H1 (cell line): Measurements from ENCODE around the gene CNGA1. TPM values are rescaled to one million over a fixed set of nuclear protein-coding genes. Genes with fewer than 3 reads are reported as not detected.

Experiments used
- CTCF ChIA-PET: fragments of 300-600 bp; sonication (Branson Sonifier 250); formaldehyde crosslinking; loops from one replicate; lab custom pipeline; 2021; ENCODE audit not compliant: partially characterized antibody; lab: Charles Lee
- POLR2A ChIA-PET: fragments of 300-600 bp; sonication (Branson Sonifier 250); formaldehyde crosslinking; loops from one replicate; lab custom pipeline; 2021; ENCODE audit warnings: inconsistent platforms; ENCODE audit not compliant: partially characterized antibody; lab: Charles Lee
- DNase-seq, 2 experiments: peaks; one replicate each; pipeline versions ENCODE4 v3.0.0 to v3.0.0-alpha.2; 2010 to 2022; ENCODE audit warnings: low spot score in 2 of 2, low read depth in 1 of 2, mixed read lengths in 1 of 2
- FAIRE-seq: peaks from 2 replicates; lab custom pipeline; 2011; peaks lifted over from hg19 to GRCh38; lab: Jason Lieb, UNC
- H2AFZ ChIP-seq: 2 replicates; pipeline ENCODE4 v1.8.1; 2012; ENCODE audit warnings: low read length, inconsistent platforms
- H2AK5ac ChIP-seq: 2 replicates; pipeline ENCODE4 v1.6.1; 2013; ENCODE audit warnings: low read depth, low read length
- H2BK120ac ChIP-seq: replicated peaks from 2 replicates; pipeline ENCODE3; 2013; ENCODE audit warnings: low read depth, low read length, inconsistent platforms
- H2BK12ac ChIP-seq: 2 replicates; pipeline ENCODE4 v1.6.1; 2013; ENCODE audit warnings: low read depth, low read length
- H2BK15ac ChIP-seq: 2 replicates; pipeline ENCODE4 v1.6.1; 2013; ENCODE audit warnings: low read length
- H2BK20ac ChIP-seq: 2 replicates; pipeline ENCODE4 v1.6.1; 2013; ENCODE audit warnings: low read length
- H2BK5ac ChIP-seq: 2 replicates; pipeline ENCODE4 v1.6.1; 2013; ENCODE audit warnings: low read depth, low read length
- H3K14ac ChIP-seq: 2 replicates; pipeline ENCODE4 v1.6.1; 2013; ENCODE audit warnings: inconsistent platforms; ENCODE audit not compliant: insufficient read length
- H3K18ac ChIP-seq: 2 replicates; pipeline ENCODE4 v1.6.1; 2013; ENCODE audit warnings: low read length; ENCODE audit errors: extremely low read depth
- H3K23ac ChIP-seq: 2 replicates; pipeline ENCODE4 v1.6.1; 2013; ENCODE audit warnings: inconsistent platforms; ENCODE audit not compliant: insufficient read length
- H3K23me2 ChIP-seq: 2 replicates; pipeline ENCODE4 v1.6.1; 2013; ENCODE audit warnings: low read depth, low read length
- H3K27ac ChIP-seq: 2 replicates; pipeline ENCODE4 v1.6.1; 2011; ENCODE audit warnings: low read depth, low read length, inconsistent platforms
- H3K27me3 ChIP-seq, 4 experiments: replicated peaks in 1 of 4; 1 replicate in 1 of 4; 2 replicates in 3 of 4; pipeline versions ENCODE4 v1.6.1 to v1.8.1; 2011 to 2013; ENCODE audit warnings: low read length in 3 of 4, mild to moderate bottlenecking in 3 of 4, inconsistent platforms in 2 of 4, mixed read lengths in 2 of 4, moderate library complexity in 1 of 4; ENCODE audit not compliant: control insufficient read depth in 3 of 4, insufficient read depth in 3 of 4; ENCODE audit errors: extremely low read depth in 1 of 4
- H3K36me3 ChIP-seq, 4 experiments: 2 replicates each; pipeline versions ENCODE4 v1.6.1 to v1.8.1; 2011 to 2013; ENCODE audit warnings: mild to moderate bottlenecking in 4 of 4, low read length in 3 of 4, moderate library complexity in 2 of 4, control low read depth in 1 of 4, inconsistent platforms in 1 of 4; ENCODE audit not compliant: insufficient read depth in 4 of 4, control insufficient read depth in 2 of 4
- H3K4ac ChIP-seq: replicated peaks from 2 replicates; pipeline ENCODE3; 2013; ENCODE audit warnings: low read length, low read depth, mixed read lengths, inconsistent platforms; ENCODE audit not compliant: insufficient read length
- H3K4me1 ChIP-seq, 4 experiments: replicated peaks in 1 of 4; 1 replicate in 1 of 4; 2 replicates in 3 of 4; pipeline versions ENCODE4 v1.6.1 to v1.8.1; 2011 to 2013; ENCODE audit warnings: low read length in 3 of 4, inconsistent platforms in 2 of 4, mixed read lengths in 1 of 4; ENCODE audit not compliant: insufficient read depth in 4 of 4, control insufficient read depth in 3 of 4
- H3K4me2 ChIP-seq, 2 experiments: 2 replicates each; pipeline versions ENCODE4 v1.6.1 to v1.8.1; 2011 to 2013; ENCODE audit warnings: low read depth in 2 of 2, low read length in 2 of 2, control low read depth in 1 of 2, inconsistent platforms in 1 of 2, mild to moderate bottlenecking in 1 of 2; ENCODE audit not compliant: insufficient read depth in 1 of 2
- H3K4me3 ChIP-seq, 4 experiments: fragments of 200-600, 300-600 bp in 1 of 4; sonication (generic), shearing (Covaris generic), sonication (Bioruptor Twin) in 1 of 4; 2 replicates each; pipeline versions ENCODE4 v1.5.1 to v1.8.1; 2011 to 2016; ENCODE audit warnings: low read length in 4 of 4, low read depth in 3 of 4, control low read depth in 2 of 4, inconsistent platforms in 2 of 4, mild to moderate bottlenecking in 2 of 4, mixed read lengths in 1 of 4, moderate library complexity in 1 of 4; ENCODE audit not compliant: insufficient read depth in 2 of 4; ENCODE audit errors: extremely low read depth in 1 of 4
- H3K56ac ChIP-seq: replicated peaks from 2 replicates; pipeline ENCODE3; 2013; ENCODE audit warnings: low read depth, mild to moderate bottlenecking, mixed read lengths, low read length, inconsistent platforms; ENCODE audit not compliant: insufficient read length
- H3K79me1 ChIP-seq: 2 replicates; pipeline ENCODE4 v1.6.1; 2013; ENCODE audit warnings: low read depth, low read length, control low read depth
- H3K79me2 ChIP-seq, 2 experiments: 2 replicates each; pipeline versions ENCODE4 v1.6.1 to v1.8.1; 2012 to 2013; ENCODE audit warnings: low read length in 2 of 2, mild to moderate bottlenecking in 2 of 2, inconsistent platforms in 1 of 2; ENCODE audit not compliant: insufficient read depth in 2 of 2, control insufficient read depth in 1 of 2
- H3K9ac ChIP-seq, 4 experiments: replicated peaks in 1 of 4; 1 replicate in 1 of 4; 2 replicates in 3 of 4; pipeline versions ENCODE4 v1.6.1 to v1.8.1; 2011 to 2013; ENCODE audit warnings: low read depth in 3 of 4, low read length in 3 of 4, control low read depth in 2 of 4, mild to moderate bottlenecking in 2 of 4, moderate library complexity in 2 of 4, inconsistent platforms in 1 of 4; ENCODE audit errors: extremely low read depth in 1 of 4
- H3K9me3 ChIP-seq, 2 experiments: 2 replicates each; pipeline versions ENCODE4 v1.6.1 to v1.8.1; 2012 to 2013; ENCODE audit warnings: mild to moderate bottlenecking in 2 of 2, moderate library complexity in 2 of 2, control low read depth in 1 of 2, inconsistent platforms in 1 of 2, low read depth in 1 of 2, low read length in 1 of 2, mixed read lengths in 1 of 2; ENCODE audit not compliant: insufficient read depth in 2 of 2
- H4K20me1 ChIP-seq, 2 experiments: replicated peaks in 1 of 2; 2 replicates each; pipeline versions ENCODE3 to v1.8.1; 2011 to 2013; ENCODE audit warnings: inconsistent platforms in 2 of 2, low read length in 2 of 2, mild to moderate bottlenecking in 1 of 2; ENCODE audit not compliant: insufficient read depth in 2 of 2, control insufficient read depth in 1 of 2
- H4K5ac ChIP-seq: 2 replicates; pipeline ENCODE4 v1.6.1; 2013; ENCODE audit warnings: low read length, low read depth, mixed read lengths, inconsistent platforms; ENCODE audit not compliant: insufficient read length
- H4K8ac ChIP-seq: 2 replicates; pipeline ENCODE4 v1.8.0; 2013; ENCODE audit warnings: mild to moderate bottlenecking, moderate library complexity, low read length, inconsistent platforms; ENCODE audit not compliant: insufficient read depth; ENCODE audit errors: extremely low read depth
- H4K91ac ChIP-seq: replicated peaks from 2 replicates; pipeline ENCODE3; 2013; ENCODE audit warnings: low read length, mixed read lengths, inconsistent platforms; ENCODE audit not compliant: insufficient read length
- SIN3A ChIP-seq, 2 experiments: IDR thresholded peaks in 1 of 2; conservative IDR thresholded peaks in 1 of 2; 2 replicates each; pipeline ENCODE4 v1.6.1; 2011 to 2012; ENCODE audit warnings: low read length in 2 of 2, improper control_type of control experiment in 1 of 2, low read depth in 1 of 2, mild to moderate bottlenecking in 1 of 2
- WGBS, 2 experiments: shearing (Covaris generic) in 1 of 2; methylation state at CpG; one replicate each; pipeline versions ENCODE4 v1.1.6 to v1.1.7; 2013 to 2015; ENCODE audit warnings: low lambda C conversion rate in 2 of 2, mixed read lengths in 2 of 2, inconsistent platforms in 1 of 2, low coverage in 1 of 2, missing lambda C conversion rate in 1 of 2; ENCODE audit not compliant: insufficient replicate concordance in 2 of 2, insufficient coverage in 1 of 2, insufficient read length in 1 of 2; ENCODE audit errors: extremely low coverage in 1 of 2, missing lambda C conversion rate in 1 of 2; 5-methylcytosine and 5-hydroxymethylcytosine counted together
- polyA plus RNA-seq, 7 experiments: library from polyadenylated mRNA; depleted of rRNA in 3 of 7; stranded (reverse) in 5 of 7; unstranded in 2 of 7; fragments of >200 nt in 5 of 7; fragments of 200-250 nt in 2 of 7; gene quantifications; 1 replicate in 5 of 7; 2 replicates in 1 of 7; 4 replicates in 1 of 7; pipeline versions ENCODE4 v1.2.1 to v1.2.3, GENCODE V29; 2011 to 2013; ENCODE audit warnings: missing spikeins in 2 of 7, mixed read lengths in 2 of 7
- total RNA-seq: library from RNA; stranded (reverse); fragmentation: NEBNext Ultra II Directional; extraction: Animal tissue kit (Norgen Biotek cat#: 25700); gene quantifications from 2 replicates; pipeline ENCODE4 v1.2.1, GENCODE V29; 2021
- TF ChIP-seq, protein P1 (sequence below): IDR thresholded peaks from 2 replicates; pipeline ENCODE4 v1.6.1; 2011; ENCODE audit warnings: low read length, improper control_type of control experiment

CNGA1 gene
- total and polyA plus RNA-seq, 2 of the 8 experiments (the other 6 are each of a cell fraction or from before 2014, with no cell fraction given), result 0.17 to 0.54 TPM

DNA sequence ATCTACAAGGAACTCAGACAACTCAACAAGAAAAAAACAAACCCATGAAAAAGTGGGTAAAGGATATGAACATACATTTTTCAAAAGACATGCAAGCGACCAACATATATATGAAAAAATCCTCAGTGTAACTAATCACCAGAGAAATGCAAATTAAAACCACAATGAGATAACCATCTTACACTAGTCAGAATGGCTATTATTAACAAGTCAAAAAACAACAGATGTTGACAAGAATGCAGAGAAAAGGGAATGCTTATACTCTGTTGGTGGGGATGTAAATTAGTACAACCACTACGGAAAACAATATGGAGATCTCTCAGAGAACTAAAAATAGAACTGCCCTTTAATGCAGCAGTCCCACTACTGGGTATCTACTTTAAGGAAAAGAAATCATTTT is 12.2 kb upstream of the CNGA1 start:
- no peak overlapping the region for H3K14ac ChIP-seq
- no peak for DNase-seq
- TF ChIP-seq, protein P1, sequence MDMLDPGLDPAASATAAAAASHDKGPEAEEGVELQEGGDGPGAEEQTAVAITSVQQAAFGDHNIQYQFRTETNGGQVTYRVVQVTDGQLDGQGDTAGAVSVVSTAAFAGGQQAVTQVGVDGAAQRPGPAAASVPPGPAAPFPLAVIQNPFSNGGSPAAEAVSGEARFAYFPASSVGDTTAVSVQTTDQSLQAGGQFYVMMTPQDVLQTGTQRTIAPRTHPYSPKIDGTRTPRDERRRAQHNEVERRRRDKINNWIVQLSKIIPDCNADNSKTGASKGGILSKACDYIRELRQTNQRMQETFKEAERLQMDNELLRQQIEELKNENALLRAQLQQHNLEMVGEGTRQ, result no peak
- TF ChIP-seq SIN3A (conservative IDR thresholded peaks at IDR 0.05 in 1 of 2, IDR thresholded peaks at IDR 0.05 in 1 of 2; ENCODE audit: low read depth in 1 of 2, low read length in 2 of 2), result no peak
- no peaks in the 10 kb centered on the region; a peak in 1 of 8 replicates for H3K36me3 ChIP-seq
- ChIA-PET POLR2A (no interaction called here), CTCF (interaction anchor here (1.0 kb wide), 1 partner anchor 59 kb away, joined by 3 read pairs; no protein-coding TSS in a partner anchor)
- no peak overlapping the region for H3K23ac ChIP-seq
- no peak overlapping the region for H2BK15ac ChIP-seq
- no peak overlapping the region for H2AFZ ChIP-seq
- no peaks in the 10 kb centered on the region for H3K27me3 ChIP-seq
- peak overlapping the region in 1 of 4 experiments; percentile 13; a peak in 1 of 8 replicates for H3K4me3 ChIP-seq
- no peak overlapping the region for H3K4ac ChIP-seq
- no peak overlapping the region for H3K18ac ChIP-seq
- no peaks in the 10 kb centered on the region for H3K79me2 ChIP-seq
- H3K27ac ChIP-seq, result no peak overlapping the region
- no peaks in the 10 kb centered on the region for H3K9me3 ChIP-seq
- no peak overlapping the region for H2BK12ac ChIP-seq
- H4K20me1 ChIP-seq, result no peaks in the 10 kb centered on the region
- no peak for FAIRE-seq
- no peaks in the 10 kb centered on the region for H3K79me1 ChIP-seq
- no peak overlapping the region for H4K91ac ChIP-seq
- H4K8ac ChIP-seq, result no peak overlapping the region
- H4K5ac ChIP-seq, result no peak overlapping the region
- WGBS, 2 experiments, result 15% methylated on average over 2 of the region's 2 CpGs; no CpG with 5 or more reads in 1 of the 2 experiments
- no peak overlapping the region for H2BK20ac ChIP-seq
- H3K23me2 ChIP-seq, result no peaks in the 10 kb centered on the region
- no peak overlapping the region for H2BK5ac ChIP-seq
- no peak overlapping the region for H3K56ac ChIP-seq
- H3K4me1 ChIP-seq, result peaks cover 0 to 11% (median 0%) of the 10 kb centered on the region in 4 experiments; a peak in 4 of 7 replicates
- no peak overlapping the region for H2AK5ac ChIP-seq
- peak overlapping the region; percentile 24 to 45; a peak in 1 of 4 replicates for H3K4me2 ChIP-seq
- H3K9ac ChIP-seq, result no peak overlapping the region
- H2BK120ac ChIP-seq, result no peak overlapping the region
